Measurements from ENCODE around the gene KDM1B.
"Not testable (repeated sequence)": the region's sequence is repeated elsewhere in the genome, so short reads cannot be mapped to it uniquely, and the experiment has no call there.

Gene KDM1B

DNA sequence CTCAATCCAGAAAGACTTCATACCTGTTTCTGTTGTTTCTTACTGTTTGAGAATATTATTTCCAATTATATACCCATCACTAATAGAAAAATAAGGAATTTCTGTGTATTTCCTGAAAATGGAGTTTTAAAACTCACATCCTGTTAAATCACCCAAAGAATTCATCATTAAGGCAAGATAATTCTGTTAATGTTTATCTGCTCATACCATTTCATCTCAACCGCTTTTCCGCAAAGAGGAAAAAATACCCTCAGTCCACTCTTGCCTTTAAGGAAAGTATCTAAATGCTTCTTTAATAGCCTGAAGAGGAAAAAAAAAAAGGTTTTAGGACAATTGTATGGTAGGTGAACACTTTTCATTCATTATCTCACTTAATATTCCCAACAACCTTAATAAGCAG, 7.6 kb upstream of the KDM1B start:
- Histone ChIP-seq H3K4me3 (no peak overlapping the region), H3K27ac (no peak overlapping the region)

DNA sequence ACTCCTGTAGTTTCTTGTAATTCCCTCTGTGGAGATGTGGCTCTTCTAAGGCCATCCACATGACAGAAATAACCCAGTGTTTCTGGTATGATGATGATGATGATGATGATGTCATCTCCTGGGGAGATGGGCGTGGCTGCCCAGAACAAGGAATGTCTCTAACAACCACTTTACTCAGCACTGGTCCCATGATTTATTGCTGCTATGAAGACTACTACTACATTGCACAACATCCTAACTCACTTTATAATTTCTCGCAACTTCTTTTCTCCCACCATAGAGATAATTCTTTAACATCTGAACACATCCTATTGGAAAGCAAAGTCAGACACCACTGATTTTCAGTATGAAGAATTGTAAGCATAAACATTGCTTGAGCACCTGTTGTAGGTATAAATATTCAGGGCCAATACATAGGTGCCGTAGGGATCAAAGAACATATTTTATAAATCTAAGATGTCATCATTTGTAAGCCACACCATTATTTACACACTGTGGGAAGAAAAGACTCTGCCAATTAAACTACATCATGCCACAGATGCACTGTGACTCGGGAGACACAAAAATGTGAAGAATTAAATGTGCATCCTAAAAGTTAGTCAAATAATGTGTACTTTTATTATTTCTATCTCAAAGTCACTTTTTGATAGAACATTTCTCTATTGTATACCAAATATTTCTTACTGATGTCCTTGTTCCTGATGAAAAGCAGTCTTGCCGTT, 6.8 kb upstream of the KDM1B start:
- no peak overlapping the region for H3K27ac ChIP-seq
- H3K4me3 ChIP-seq = no peak overlapping the region

DNA sequence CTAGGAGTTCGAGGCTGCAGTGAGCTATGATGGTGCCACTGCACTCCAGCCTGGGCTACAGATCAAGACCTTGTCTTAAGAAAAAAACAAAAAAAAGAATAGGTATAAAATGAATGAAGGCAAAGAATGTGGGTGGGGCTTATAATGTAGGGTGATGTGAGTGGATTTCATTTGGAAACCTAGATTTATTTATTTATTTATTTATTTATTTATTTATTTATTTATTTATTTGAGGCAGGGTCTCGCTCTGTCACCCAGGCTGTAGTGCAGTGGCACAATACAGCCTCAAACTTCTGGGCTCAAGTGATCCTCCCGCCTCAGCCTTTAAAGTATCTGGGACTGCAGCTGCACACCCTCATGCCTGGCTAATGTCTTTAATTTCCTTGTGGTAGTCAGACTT, 3.8 kb upstream of the KDM1B start:
- H3K4me3 ChIP-seq, H3K27ac ChIP-seq: not testable (repeated sequence)

DNA sequence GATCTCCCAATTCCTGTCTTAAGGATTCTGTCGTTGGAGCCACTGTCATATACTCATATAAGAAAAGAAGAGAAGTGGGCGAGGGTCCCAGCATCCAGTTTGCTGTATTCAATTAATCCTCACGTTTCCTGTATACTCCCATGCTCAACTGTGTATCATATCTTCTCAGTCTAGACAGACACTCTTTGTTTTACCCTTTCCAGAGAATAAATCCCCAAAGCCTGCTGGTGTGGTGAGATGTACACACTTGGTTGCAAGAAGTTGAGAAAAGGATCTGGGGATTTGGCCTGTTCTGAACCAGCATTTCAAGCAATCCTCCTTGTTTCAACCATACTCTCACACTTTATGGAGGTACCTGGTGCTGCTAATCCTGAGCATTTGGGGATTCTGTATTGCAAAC, 3.4 kb upstream of the KDM1B start:
- H3K4me3 ChIP-seq = no peak overlapping the region
- no peak overlapping the region for H3K27ac ChIP-seq

DNA sequence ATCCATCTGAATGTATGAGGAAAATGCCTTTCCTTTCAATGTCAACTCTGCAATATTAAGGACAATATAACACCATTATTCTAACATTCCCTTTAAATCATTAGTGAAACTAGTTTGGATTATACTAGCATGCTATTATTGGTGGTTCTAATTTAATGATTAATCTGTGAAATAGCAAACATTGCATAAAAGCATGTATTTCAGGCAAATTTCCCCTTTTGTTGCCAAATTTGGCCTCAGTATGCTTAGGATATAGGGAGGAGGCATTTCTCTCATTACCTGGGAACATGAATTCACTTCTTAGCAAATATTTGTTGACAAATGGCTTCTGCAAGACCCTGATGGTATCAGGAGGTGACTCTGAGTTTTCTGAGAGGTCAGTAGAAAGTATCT, 1.9 kb upstream of the KDM1B start:
- H3K4me3 ChIP-seq = no peak overlapping the region
- peak overlapping the region in 6 of 21 experiments; percentile 4 to 94 (median 58) for H3K27ac ChIP-seq

DNA sequence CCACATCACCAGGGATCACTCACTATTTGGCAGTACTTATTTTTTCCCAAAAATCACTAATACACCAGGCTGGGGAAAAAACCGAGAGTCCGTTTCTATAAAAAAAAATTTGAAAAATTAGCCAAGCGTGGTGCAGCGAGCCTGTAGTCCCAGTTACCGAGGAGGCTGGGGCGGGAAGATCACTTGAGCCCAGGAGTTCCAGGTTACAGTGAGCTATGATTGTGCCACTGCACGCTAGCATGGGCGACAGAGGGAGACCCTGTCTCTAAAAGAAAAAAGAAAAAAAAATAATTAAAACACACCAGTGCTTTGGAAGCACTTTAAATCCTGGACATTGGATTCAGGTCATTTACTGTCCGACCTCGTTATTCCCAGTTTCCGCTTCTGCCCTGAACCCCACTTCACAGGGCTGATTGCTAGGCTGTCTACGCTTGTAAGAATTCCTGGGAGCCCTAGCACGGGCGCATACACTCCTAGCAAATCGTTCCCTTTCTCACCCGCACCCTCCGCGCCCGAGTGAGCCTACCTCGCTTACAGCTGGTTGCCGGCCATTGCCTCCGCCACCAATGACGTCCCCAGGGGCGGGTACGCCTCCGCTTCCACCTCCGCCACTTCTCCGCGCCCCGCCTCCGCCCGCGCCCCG, 594 bp upstream of the KDM1B start, which contains the start of gene TPMT:
TSS of gene TPMT (minus strand) at position 571 of the 643 bp plus-strand sequence. CDS start 5,950 bp downstream, outside the sequence.
- Histone ChIP-seq H3K4me3 (peak within 1 kb of the TSS; percentile 71 to 96 (median 92)), H3K27ac (peak within 1 kb of the TSS; percentile 78 to 96 (median 91))

DNA sequence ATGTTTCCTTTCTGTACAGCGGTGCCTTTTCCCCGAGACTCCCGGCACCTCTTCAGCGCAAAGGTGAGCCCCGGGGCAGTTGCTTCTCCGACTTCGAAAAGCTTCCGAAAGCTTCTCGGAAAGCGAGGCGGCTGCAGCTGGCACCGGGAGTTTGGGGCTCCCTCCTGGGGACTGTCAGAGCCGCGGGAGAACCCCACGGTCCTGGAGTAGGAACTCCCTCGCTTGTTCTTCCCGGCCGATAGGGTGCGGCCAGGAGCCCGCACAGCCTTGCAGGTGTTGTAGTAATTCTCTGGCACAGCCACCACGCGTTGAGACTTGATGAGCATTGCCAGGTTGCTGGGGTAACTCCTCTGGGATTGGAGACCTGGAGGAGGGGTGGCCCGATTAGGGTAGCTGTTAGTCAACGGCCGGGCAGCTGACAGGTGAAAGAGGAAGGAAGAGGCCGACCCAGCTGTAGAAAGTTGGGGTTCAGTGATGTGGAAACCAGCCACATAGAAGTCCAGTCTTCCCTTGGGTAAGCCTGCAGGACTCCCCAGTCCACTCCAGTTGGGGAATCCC, 721 bp downstream of the KDM1B start:
- H3K27ac ChIP-seq = peak overlapping the region; percentile 75 to 96 (median 91)
- peak overlapping the region; percentile 71 to 96 (median 92) for H3K4me3 ChIP-seq

DNA sequence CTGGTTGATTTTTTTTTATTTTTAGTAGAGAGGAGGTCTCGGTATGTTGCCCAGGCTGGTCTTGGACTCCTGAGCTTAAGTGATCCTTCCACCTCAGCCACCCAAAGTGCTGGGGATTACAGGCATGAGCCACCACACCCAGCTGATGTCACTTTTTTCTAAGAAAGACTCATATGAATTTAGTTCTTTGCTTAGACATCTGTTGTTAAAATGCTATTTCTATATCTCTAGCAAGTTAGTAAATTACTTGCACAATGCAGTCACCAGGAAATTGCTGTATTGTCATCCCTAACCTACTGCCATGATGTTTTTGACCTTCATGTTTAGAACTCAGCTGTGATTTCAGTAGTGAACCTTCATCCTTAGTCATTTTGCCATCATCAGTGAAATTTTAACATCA, 5.7 kb downstream of the KDM1B start:
- no peak overlapping the region for H3K4me3 ChIP-seq

DNA sequence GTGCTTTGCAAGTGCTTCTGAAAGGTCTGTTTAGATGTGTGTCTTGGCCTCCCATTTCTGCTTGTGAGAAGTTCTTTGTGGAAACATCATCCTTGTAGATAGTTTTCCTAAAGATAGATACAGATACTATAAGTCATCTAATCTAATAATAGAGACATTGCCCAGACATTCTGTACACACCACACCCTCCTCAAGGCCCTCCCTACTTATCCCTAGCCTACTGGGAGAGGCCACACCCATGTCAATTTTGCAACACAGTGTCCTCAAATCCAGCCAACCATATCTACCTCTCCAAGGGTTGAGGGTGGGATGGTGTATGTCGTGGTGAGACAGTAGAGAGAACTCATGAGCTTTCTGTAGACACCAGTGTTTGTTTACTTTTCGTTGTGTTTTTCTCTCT, 6.2 kb downstream of the KDM1B start:
- H3K4me3 ChIP-seq = no peak overlapping the region
- H3K27ac ChIP-seq = no peak overlapping the region

More for the DNA sequence above, 5.7 kb downstream of the KDM1B start:
- no peak overlapping the region for H3K27ac ChIP-seq

DNA sequence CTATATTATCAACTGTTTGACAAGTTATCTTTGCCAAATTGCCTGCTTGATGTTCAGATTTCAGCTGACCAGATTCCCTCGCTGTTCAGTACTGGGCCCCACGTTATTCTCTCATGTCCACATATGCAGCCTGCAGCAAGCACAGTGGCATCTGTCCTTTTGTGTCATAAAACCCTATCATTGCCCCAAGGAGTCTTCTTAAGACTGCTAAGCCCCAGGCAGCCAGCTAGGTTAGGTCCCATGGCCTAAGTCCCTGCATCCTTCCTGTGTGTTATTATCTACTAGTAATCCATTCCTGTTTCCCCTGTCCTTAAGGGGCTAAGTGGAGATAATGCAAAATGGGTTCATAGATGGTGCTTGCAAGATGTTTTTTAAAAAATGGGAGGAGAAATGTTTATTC, 7.2 kb downstream of the KDM1B start:
- Histone ChIP-seq H3K27ac (no peak overlapping the region), H3K4me3 (no peak overlapping the region)

DNA sequence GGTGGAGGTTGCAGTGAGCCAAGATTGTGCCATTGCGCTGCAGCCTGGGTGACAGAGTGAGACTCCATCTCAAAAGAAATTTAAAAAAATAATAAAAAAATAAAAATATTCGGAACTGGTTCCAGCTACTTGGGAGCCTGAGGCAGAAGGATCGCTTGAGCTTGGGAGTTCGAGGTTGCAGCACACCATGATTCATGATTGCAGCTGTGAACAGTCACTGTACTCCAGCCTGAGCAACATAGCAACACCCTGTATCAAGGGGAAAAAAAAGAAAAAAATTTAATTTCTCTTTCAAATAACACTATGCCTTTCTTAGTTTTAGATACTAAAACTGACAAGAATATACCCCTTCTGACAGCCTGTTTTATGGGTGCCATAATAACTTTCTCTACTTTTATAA, 10.5 kb downstream of the KDM1B start:
- Histone ChIP-seq H3K4me3 (no peak overlapping the region), H3K27ac (no peak overlapping the region)

DNA sequence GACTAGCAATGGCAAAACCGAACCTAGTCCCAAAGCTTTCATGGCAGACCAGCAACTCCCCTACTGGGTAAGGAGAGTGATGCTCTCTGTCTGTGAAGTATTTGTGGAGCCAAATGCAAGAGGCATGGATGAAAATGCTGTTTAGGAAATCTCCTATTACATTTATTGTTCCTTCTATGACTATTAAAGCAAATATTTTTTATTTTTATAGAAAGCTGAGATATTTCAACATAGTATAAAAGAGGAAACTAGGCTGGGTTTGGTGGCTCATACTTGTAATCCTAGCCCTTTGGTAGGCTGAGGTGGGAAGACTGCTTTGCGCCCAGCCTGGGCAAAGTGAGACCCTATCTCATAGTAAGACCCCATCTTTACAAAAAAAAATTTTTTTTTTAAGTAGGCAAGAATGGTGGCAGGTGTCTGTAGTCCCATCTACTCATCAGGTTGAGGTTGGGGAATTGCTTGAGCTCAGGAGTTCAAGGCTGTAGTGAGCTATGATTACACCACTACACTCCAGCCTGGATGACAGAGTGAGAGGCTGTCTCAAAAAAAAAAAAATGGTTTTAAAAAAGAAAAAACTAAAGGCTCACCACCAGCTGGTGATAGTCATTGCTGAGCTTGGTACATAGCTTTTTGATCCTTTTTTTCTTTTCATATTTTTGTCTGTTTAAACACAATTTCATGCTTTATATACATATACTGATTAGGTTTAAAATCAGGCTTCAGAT, 11.3 kb downstream of the KDM1B start:
- no peak overlapping the region for H3K27ac ChIP-seq
- no peak overlapping the region for H3K4me3 ChIP-seq

DNA sequence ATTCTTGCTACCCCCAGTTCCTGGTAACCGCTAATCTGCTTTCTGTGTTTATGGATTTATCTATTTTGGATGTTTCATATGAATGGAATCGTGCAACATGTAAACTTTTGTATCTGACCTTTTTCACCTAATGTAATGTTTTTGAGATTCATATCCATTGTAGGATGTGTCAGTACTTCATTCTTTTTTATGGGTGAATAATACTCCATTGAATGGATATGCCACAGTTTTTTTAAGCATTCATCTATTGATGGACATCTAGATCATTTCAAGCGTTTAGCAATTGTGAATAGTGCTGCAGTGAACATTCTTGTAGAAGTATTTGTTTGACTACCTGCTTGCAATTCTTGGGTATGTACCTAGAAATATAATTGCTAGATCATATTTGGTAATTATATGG, 13.0 kb downstream of the KDM1B start:
- Histone ChIP-seq H3K27ac (no peak overlapping the region), H3K4me3 (no peak overlapping the region)

DNA sequence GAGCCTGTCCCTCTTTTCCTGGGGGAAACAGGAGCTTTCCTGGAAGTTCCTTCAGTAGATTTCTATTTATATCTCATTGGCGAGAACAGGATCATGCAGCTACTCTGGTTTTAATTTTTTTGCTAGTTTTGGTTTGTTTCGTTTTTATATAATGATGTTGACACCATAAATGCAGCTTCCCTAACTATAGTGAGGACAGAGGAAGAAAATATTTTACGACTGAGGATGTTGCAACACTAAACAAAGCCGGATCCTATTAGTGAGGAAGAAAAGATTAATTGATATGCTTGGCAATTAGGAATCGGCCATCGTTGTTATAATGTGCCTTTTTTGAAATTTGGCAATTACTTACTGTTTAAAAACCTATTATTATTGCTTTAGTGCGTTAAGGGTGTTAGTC, 16.6 kb downstream of the KDM1B start:
- peak overlapping the region in 3 of 21 experiments; percentile 5 to 38 (median 26) for H3K27ac ChIP-seq
- no peak overlapping the region for H3K4me3 ChIP-seq

DNA sequence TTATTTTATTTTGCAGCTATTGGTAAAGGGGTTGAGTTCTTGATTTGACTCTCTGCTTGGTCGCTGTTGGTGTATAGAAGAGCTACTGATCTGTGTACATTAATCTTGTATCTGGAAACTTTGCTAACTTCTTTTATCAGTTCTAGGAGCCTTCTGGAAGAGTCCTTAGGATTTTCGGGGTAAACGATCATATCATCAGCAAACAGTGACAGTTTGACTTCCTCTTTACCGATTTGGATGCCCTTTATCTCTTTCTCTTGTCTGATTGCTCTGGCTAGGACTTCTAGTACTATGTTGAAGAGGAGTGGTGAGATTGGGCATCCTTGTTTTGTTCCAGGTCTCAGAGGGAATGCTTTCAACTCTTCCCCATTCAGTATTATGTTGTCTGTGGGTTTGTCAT, 21.0 kb downstream of the KDM1B start:
- not testable (repeated sequence) for H3K4me3 ChIP-seq

DNA sequence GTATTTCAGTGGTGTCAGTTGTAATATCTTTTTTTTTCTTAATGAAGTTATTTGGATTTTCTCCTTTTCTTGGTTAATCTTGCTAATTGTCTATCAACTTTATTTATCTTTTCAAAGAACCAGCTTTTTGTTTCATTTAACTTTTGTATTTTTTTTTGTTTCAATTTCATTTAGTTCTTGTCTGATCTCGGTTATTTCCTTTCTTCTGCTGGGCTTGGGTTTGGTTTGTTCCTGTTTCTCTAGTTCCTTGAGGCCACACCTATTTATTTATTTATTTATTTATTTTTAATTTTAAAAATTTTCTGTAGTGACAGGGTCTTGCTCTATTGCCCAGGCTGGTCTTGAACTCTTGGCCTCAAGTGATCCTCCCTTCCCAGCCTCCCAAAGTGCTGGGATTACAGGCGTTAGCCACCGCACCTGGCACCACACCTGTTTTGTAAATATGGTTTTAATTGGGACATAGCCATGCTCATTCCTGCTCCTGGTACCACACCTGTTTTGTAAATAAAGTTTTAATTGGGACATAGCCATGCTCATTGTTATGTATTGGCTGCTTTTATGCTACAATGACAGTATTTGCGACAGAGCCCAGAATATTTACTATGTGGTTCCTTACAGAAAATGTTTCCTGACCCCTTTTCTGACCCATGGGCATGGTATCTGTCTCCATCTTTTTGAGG, 22.2 kb downstream of the KDM1B start:
- Histone ChIP-seq H3K27ac (peak overlapping the region in 1 of 21 experiments; percentile 10), H3K4me3 (no peak overlapping the region)

More for the DNA sequence above, 21.0 kb downstream of the KDM1B start:
- not testable (repeated sequence) for H3K27ac ChIP-seq

DNA sequence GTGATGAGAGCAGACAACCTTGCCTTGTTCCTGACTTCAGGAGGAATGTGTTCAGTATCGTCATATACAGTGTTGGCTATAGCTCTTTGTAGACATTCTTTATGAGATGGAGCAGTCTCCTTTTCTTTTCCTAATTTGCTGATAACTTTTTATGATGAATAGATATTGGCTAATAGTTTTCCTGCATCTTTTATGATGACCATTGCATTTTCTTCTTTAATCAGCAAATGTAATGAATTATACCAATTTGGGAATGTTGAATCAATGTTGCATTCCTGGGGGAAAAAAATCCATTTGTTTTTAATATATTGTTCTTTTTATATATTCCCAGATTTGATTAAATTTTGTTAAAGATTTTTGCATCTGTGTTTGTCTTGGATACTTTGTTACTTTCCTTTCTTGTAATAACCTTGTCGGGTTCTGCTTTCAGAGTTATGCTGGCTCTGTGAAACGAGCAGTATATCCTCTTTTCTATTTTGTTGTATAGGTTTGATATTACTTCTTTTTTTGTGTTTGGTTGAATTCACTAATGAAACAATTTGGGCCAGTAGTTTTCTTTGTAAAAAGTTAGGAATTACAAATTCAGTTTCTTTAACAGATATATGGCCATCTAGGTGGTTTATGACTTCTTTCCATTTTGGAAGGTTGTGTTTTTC, 23.9 kb downstream of the KDM1B start:
- peak overlapping the region in 6 of 21 experiments; percentile 8 to 51 (median 29) for H3K27ac ChIP-seq

DNA sequence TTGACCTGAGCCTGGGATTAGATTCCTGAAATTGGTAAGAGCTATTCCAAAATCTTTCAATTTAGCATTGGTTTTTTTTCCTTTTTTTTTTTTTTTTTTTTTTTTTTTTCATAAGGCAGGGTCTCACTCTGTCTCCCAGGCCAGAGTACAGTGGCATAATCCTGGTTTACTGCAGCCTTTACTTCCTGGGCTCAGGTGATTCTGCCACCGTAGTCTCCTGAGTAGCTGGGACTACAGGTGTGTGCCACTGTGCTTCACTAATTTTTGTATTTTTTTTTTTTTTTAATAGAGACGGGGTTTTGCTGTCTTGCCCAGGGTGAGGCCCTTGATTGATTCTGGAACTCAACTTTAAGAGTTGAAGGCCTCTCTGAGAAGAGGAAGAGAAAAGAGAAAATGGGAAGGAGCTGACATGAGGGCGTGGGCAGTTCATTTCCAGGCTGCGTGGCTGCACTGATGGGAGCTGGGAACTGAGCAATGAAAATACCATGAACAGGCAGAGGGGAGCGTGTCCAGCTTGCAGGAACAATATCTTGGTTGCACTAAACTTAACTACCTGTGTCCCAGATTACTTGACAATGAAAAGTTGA, 24.6 kb downstream of the KDM1B start:
- Histone ChIP-seq H3K4me3 (no peak overlapping the region), H3K27ac (peak overlapping the region in 6 of 21 experiments; percentile 8 to 51 (median 29))

More for the DNA sequence above, 23.9 kb downstream of the KDM1B start:
- H3K4me3 ChIP-seq = no peak overlapping the region

DNA sequence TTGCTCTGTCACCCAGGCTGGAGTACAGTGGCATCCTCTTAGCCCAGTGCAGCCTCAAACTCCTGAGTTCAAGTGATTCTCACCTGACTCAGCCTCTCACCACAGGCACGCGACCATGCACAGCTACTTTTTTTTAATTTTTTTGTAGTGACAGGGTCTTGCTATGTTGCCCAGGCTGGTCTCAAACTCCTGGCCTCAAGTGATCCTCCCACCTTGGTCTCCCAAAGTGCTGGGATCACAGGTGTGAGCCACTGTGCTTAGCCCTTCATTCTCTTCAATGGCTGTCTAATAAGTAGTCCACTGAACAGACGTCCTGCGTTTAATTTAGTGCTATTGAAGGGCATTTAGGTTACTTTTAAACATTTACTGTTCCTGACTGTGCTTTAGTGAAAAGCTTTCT, 27.3 kb downstream of the KDM1B start:
- no peak overlapping the region for H3K27ac ChIP-seq
- no peak overlapping the region for H3K4me3 ChIP-seq
